K562 (cell line): Measurements from ENCODE around the gene SLC2A9. TPM values are rescaled to one million over a fixed set of nuclear protein-coding genes. Genes with fewer than 3 reads are reported as not detected.

Experiments used
- ATAC-seq: fragments of 200-7000 bp; cut with Tn5 transposase; 3 replicates; pipeline ENCODE4 v1.9.1; 2020; ENCODE audit warnings: moderate library complexity
- BruUV-seq: library from RNA; stranded (reverse); fragments of 400-500 nt; replicated peaks from 2 replicates; lab custom pipeline; 2021; lab: Mats Ljungman, UMichigan
- CTCF ChIA-PET: fragments of 300-600 bp; formaldehyde crosslinking; extraction: SDS; loops from one replicate; lab custom pipeline; 2021; ENCODE audit warnings: low intra/inter-chr PET ratio; lab: Yijun Ruan, JAX
- POLR2A ChIA-PET: fragments of 300-600, 350-650 bp; sonication (Branson Sonifier 250); formaldehyde crosslinking; extraction: SDS; loops from one replicate; lab custom pipeline; 2021; ENCODE audit warnings: antibody characterized with exemption, inconsistent platforms; lab: Yijun Ruan, JAX
- DNase-seq, 4 experiments: peaks; one replicate each; pipeline versions ENCODE4 v3.0.0 to v3.0.0-alpha.2; 2011 to 2018; ENCODE audit warnings: low spot score in 3 of 4, mixed read lengths in 3 of 4; ENCODE audit errors: extremely low read depth in 1 of 4
- FAIRE-seq: peaks from 2 replicates; lab custom pipeline; 2011; peaks lifted over from hg19 to GRCh38; lab: Jason Lieb, UNC
- H2AFZ ChIP-seq: 2 replicates; pipeline ENCODE4 v1.6.0; 2011; ENCODE audit warnings: low read depth, low read length, control low read depth, inconsistent platforms
- H3K27ac ChIP-seq: fragments of 200-600 bp; 3 replicates; pipeline ENCODE4 v1.8.0; 2011; ENCODE audit warnings: low read depth, mild to moderate bottlenecking, control low read depth, inconsistent platforms, low read length, moderate library complexity, mixed read lengths; ENCODE audit errors: extremely low read depth
- H3K27me3 ChIP-seq, 2 experiments: fragments of 300-600 bp in 1 of 2; 2 replicates in 1 of 2; 3 replicates in 1 of 2; pipeline versions ENCODE4 v1.6.0 to v1.8.0; 2011; ENCODE audit warnings: inconsistent platforms in 2 of 2, low read length in 2 of 2, mild to moderate bottlenecking in 1 of 2, mixed read lengths in 1 of 2, moderate library complexity in 1 of 2; ENCODE audit not compliant: control insufficient read depth in 2 of 2, insufficient read depth in 2 of 2
- H3K36me3 ChIP-seq: fragments of 300-600 bp; 3 replicates; pipeline ENCODE4 v1.8.0; 2011; ENCODE audit warnings: mild to moderate bottlenecking, low read length, inconsistent platforms; ENCODE audit not compliant: control insufficient read depth, insufficient read depth
- H3K4me1 ChIP-seq, 2 experiments: fragments of 200-600 bp in 1 of 2; replicated peaks in 1 of 2; 2 replicates in 1 of 2; 3 replicates in 1 of 2; pipeline versions ENCODE4 v1.5.1 to v1.8.0; 2011; ENCODE audit warnings: inconsistent platforms in 2 of 2, low read length in 2 of 2, mild to moderate bottlenecking in 1 of 2, mixed read lengths in 1 of 2, moderate library complexity in 1 of 2; ENCODE audit not compliant: control insufficient read depth in 2 of 2, insufficient read depth in 2 of 2
- H3K4me2 ChIP-seq: 2 replicates; pipeline ENCODE4 v1.6.1; 2011; ENCODE audit warnings: low read length, control low read depth, inconsistent platforms, mixed read lengths; ENCODE audit not compliant: insufficient read depth
- H3K4me3 ChIP-seq: fragments of 200-600 bp; sonication (generic), shearing (Covaris generic); 2 replicates; pipeline ENCODE4 v1.5.1; 2016; ENCODE audit warnings: control low read depth, inconsistent platforms
- H3K79me2 ChIP-seq: fragments of 200-600 bp; 3 replicates; pipeline ENCODE4 v1.8.0; 2011; ENCODE audit warnings: low read length, inconsistent platforms; ENCODE audit not compliant: control insufficient read depth, insufficient read depth
- H3K9ac ChIP-seq, 2 experiments: 2 replicates each; pipeline versions ENCODE4 v1.6.0 to v1.6.1; 2011; ENCODE audit warnings: low read depth in 2 of 2, low read length in 2 of 2, control low read depth in 1 of 2, inconsistent platforms in 1 of 2, mild to moderate bottlenecking in 1 of 2, mixed read lengths in 1 of 2; ENCODE audit not compliant: insufficient read depth in 1 of 2
- H3K9me1 ChIP-seq: one replicate; pipeline ENCODE4 v1.6.0; 2011; ENCODE audit warnings: inconsistent platforms, mild to moderate bottlenecking, low read length, moderate library complexity; ENCODE audit not compliant: control insufficient read depth, insufficient read depth
- H3K9me3 ChIP-seq: replicated peaks from 2 replicates; pipeline ENCODE4 v1.5.1; 2011; ENCODE audit warnings: low read depth, low read length, inconsistent platforms; ENCODE audit not compliant: control insufficient read depth, insufficient read depth
- H4K20me1 ChIP-seq: replicated peaks from 2 replicates; pipeline ENCODE4 v1.6.1; 2011; ENCODE audit warnings: low read length, inconsistent platforms, mixed read lengths; ENCODE audit not compliant: control insufficient read depth, insufficient read depth
- ADNP ChIP-seq: fragments of 200-800 bp; sonication (Bioruptor generic); IDR thresholded peaks from 2 replicates; pipeline ENCODE4 v1.6.1; 2016; ENCODE audit warnings: missing genetic modification characterization, missing compliant biosample characterization
- BCOR ChIP-seq: fragments of 450-650 bp; IDR thresholded peaks from 2 replicates; pipeline ENCODE4 v1.6.1; 2016
- CHD4 ChIP-seq: fragments of 200-600 bp; sonication (generic); IDR thresholded peaks from 3 replicates; pipeline ENCODE4 v1.6.1; 2012; ENCODE audit warnings: low read depth, mild to moderate bottlenecking, mixed read lengths, low read length, inconsistent platforms; ENCODE audit not compliant: insufficient read depth, insufficient replicate concordance, poor library complexity, severe bottlenecking
- CUX1 ChIP-seq: fragments of 200-800 bp; sonication (Bioruptor generic); IDR thresholded peaks from 2 replicates; pipeline ENCODE4 v1.6.1; 2016; ENCODE audit warnings: missing genetic modification characterization, missing compliant biosample characterization
- GABPB2 ChIP-seq: fragments of 250-450 bp; sonication (Bioruptor Pico); conservative IDR thresholded peaks from 2 replicates; pipeline ENCODE4 v1.5.1; 2021; ENCODE audit warnings: mild to moderate bottlenecking
- KDM1A ChIP-seq, 2 experiments: fragments of 450-650 bp; IDR thresholded peaks; 2 replicates each; pipeline ENCODE4 v1.6.1; 2016; ENCODE audit warnings: mild to moderate bottlenecking in 2 of 2
- NR2F6 ChIP-seq: fragments of 450-650 bp; formaldehyde crosslinking; IDR thresholded peaks from 2 replicates; pipeline ENCODE4 v1.4.0; 2020; ENCODE audit warnings: mild to moderate bottlenecking
- POLR2A ChIP-seq: fragments of 450-650 bp; conservative IDR thresholded peaks from 2 replicates; pipeline ENCODE4 v1.6.1; 2016
- RBM25 ChIP-seq: fragments of 200-400 bp; formaldehyde crosslinking; IDR thresholded peaks from 2 replicates; pipeline ENCODE4 v1.6.1; 2018; ENCODE audit warnings: low read length, low read depth, moderate library complexity; ENCODE audit not compliant: severe bottlenecking
- SIN3B ChIP-seq: fragments of 450-650 bp; IDR thresholded peaks from 2 replicates; pipeline ENCODE4 v1.6.1; 2017; ENCODE audit warnings: low read depth, mild to moderate bottlenecking, moderate library complexity
- ZC3H4 ChIP-seq: sonication (generic); formaldehyde crosslinking; IDR thresholded peaks from 2 replicates; pipeline ENCODE4 v1.9.0; 2021; ENCODE audit warnings: missing genetic modification reagents, borderline replicate concordance
- ZFP1 ChIP-seq: fragments of 450-650 bp; formaldehyde crosslinking; IDR thresholded peaks from 2 replicates; pipeline ENCODE4 v1.4.0; 2020; ENCODE audit warnings: mild to moderate bottlenecking, mixed read lengths
- ZNF12 ChIP-seq: sonication (generic); formaldehyde crosslinking; IDR thresholded peaks from 2 replicates; pipeline ENCODE4 v1.4.0; 2020; ENCODE audit warnings: mild to moderate bottlenecking, missing genetic modification reagents
- WGBS: fragments of 100-300 bp; shearing (Covaris generic); methylation state at CpG from one replicate; pipeline ENCODE4 v1.1.6; 2016; ENCODE audit warnings: low coverage, mixed read lengths; ENCODE audit not compliant: insufficient coverage; ENCODE audit errors: missing lambda C conversion rate; 5-methylcytosine and 5-hydroxymethylcytosine counted together
- in situ Hi-C: fragments of 300-500 bp; cut with MboI; formaldehyde crosslinking; loops from 4 replicates; pipeline ENCODE4 v1.15.0; 2018; ENCODE audit warnings: inconsistent platforms, mixed read lengths
- intact Hi-C: fragments of 100-400 bp; cut with micrococcal nuclease; formaldehyde crosslinking; loops from 2 replicates; pipeline ENCODE4 v1.14.2; 2022
- polyA plus RNA-seq, 8 experiments: library from polyadenylated mRNA; depleted of rRNA in 4 of 8; stranded (reverse) in 5 of 8; unstranded in 3 of 8; fragments of >200 nt; fragmentation: Nextera tagmentation in 2 of 8; fragmentation: Illumina TruSeq in 1 of 8; extraction: Ambion mirVana in 2 of 8; extraction: Trizol in 1 of 8; gene quantifications; 2 replicates each; pipeline versions ENCODE4 v1.2.1 to v1.2.3, GENCODE V29; 2011 to 2014; ENCODE audit warnings: inconsistent platforms in 1 of 8, missing spikeins in 1 of 8
- total RNA-seq, 7 experiments: library from RNA; depleted of rRNA in 6 of 7; stranded (reverse); fragments of >200 nt in 6 of 7; fragmentation: Illumina TruSeq in 2 of 7; extraction: Trizol in 2 of 7; gene quantifications; 2 replicates each; pipeline versions ENCODE4 v1.2.1 to v1.2.3, GENCODE V29; 2011 to 2021; ENCODE audit warnings: low replicate concordance in 1 of 7

SLC2A9 gene
- total and polyA plus RNA-seq, 9 of the 15 experiments (the other 6 are each of a cell fraction or from before 2014, with no cell fraction given): 0.15 to 1.9 (median 0.76) TPM

DNA sequence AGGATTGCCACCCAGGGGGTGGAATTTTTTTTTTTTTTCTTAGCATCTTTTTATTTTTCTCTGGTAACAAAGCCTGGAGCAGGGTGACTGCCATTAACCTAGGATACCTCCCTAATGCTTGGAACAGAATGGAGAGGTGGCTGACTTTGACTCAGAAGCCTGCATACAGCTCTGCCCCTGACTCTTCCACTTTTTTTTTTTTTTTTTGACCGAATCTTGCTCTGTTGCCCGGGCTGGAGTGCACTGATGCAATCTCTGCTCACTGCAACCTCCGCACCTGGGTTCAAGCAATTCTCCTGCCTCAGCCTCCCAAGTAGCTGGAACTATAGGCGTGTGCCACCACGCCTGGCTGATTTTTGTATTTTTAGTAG is 341 bp upstream of the SLC2A9 start (continued):
- TF ChIP-seq CUX1 (CRISPR knock-in tag): no peak
- no peak for TF ChIP-seq ZNF12
- TF ChIP-seq SIN3B: no peak
- TF ChIP-seq GABPB2 (CRISPR knock-in tag): no peak
- no peak for TF ChIP-seq ZFP1 (CRISPR knock-in tag)

- no peaks in the 10 kb centered on the region for H3K79me2 ChIP-seq
- H3K4me1 ChIP-seq: peaks cover 6 to 12% of the 10 kb centered on the region in 2 experiments; a peak in 4 of 5 replicates
- intact Hi-C loops: no loop called here
- H3K27ac ChIP-seq: no peak overlapping the region
- H3K36me3 ChIP-seq: no peaks in the 10 kb centered on the region
- no peak overlapping the region for H2AFZ ChIP-seq
- no peaks in the 10 kb centered on the region for H3K9me1 ChIP-seq
- no TSS peak for BruUV-seq
- in situ Hi-C loops: no loop called here
- no peak for ATAC-seq
- no peak overlapping the region for H3K4me2 ChIP-seq
- no peak for DNase-seq
- ChIA-PET POLR2A (no interaction called here), CTCF (interaction anchor here (2.2 kb wide), 1 partner anchor 44 kb away, joined by 20 read pairs; no protein-coding TSS in a partner anchor)
- no peak for FAIRE-seq
- WGBS: 52% methylated on average over 6 of the region's 6 CpGs
- peaks cover 3 to 13% of the 10 kb centered on the region in 2 experiments; a peak in 3 of 5 replicates for H3K27me3 ChIP-seq
- no peak overlapping the region for H3K4me3 ChIP-seq
- 0 out of 2 replicates have a peak, but pooled peaks cover 3% of the 10 kb centered on the region for H4K20me1 ChIP-seq
- H3K9ac ChIP-seq: no peak overlapping the region
- TF ChIP-seq NR2F6 (no peak), POLR2A (no peak), ZC3H4 (CRISPR knock-in tag) (no peak), ADNP (tag) (0 out of 2 replicates have a peak, but pooled peaks have one; percentile 19), KDM1A (IDR thresholded peaks at IDR 0.05) (peak in 1 of 2 experiments; percentile 39; a peak in 2 of 4 replicates), RBM25 (peak; percentile 57), CHD4 (peak; percentile 33), BCOR (peak; percentile 66; the same call in 1 of the 2 replicates)
- no peaks in the 10 kb centered on the region for H3K9me3 ChIP-seq
Measured at GRCh38 chr4:10020106-10020505, 1.2 kb downstream of the SLC2A9 start.
